ENCODE measurements around the gene AIFM2. TPM values are rescaled to one million over a fixed set of nuclear protein-coding genes. Genes with fewer than 3 reads are reported as not detected.

AIFM2 gene
- total and polyA plus RNA-seq, 2 of the 13 experiments (the other 11 are each of a cell fraction or from before 2014, with no cell fraction given) = 20.3 to 29.5 TPM

- TF ChIP-seq ZHX2 (IDR thresholded peaks at IDR 0.05; ENCODE audit: low read depth) (no peak), ZHX2 (CRISPR knock-in tag; IDR thresholded peaks at IDR 0.05; ENCODE audit: borderline replicate concordance) (no peak), MEIS2 (CRISPR knock-in tag; IDR thresholded peaks at IDR 0.05) (no peak), ZHX1 (CRISPR knock-in tag; IDR thresholded peaks at IDR 0.05; ENCODE audit: low read depth) (no peak), IRF2 (CRISPR knock-in tag; IDR thresholded peaks at IDR 0.05) (no peak), PAX8 (CRISPR knock-in tag; IDR thresholded peaks at IDR 0.05; ENCODE audit: borderline replicate concordance) (no peak), ZNF770 (CRISPR knock-in tag; IDR thresholded peaks at IDR 0.05) (no peak), ZNF10 (CRISPR knock-in tag; IDR thresholded peaks at IDR 0.05; ENCODE audit: borderline replicate concordance, low read depth) (no peak), ZNF501 (CRISPR knock-in tag; IDR thresholded peaks at IDR 0.05) (peak; percentile 38; the same call in 1 of the 2 replicates), ZNF275 (CRISPR knock-in tag; IDR thresholded peaks at IDR 0.05; ENCODE audit: borderline replicate concordance) (no peak), ZNF354B (CRISPR knock-in tag; IDR thresholded peaks at IDR 0.05) (no peak), HOXD1 (CRISPR knock-in tag; IDR thresholded peaks at IDR 0.05) (no peak), ZNF703 (CRISPR knock-in tag; IDR thresholded peaks at IDR 0.05; ENCODE audit: borderline replicate concordance) (no peak), ATF7-NPFF (CRISPR knock-in tag; IDR thresholded peaks at IDR 0.05; ENCODE audit: low read depth) (no peak), NONO (IDR thresholded peaks at IDR 0.05) (no peak), NONO (CRISPR knock-in tag; conservative IDR thresholded peaks at IDR 0.05) (no peak), PTBP1 (IDR thresholded peaks at IDR 0.05; ENCODE audit: low read depth, low read length, poor library complexity, severe bottlenecking) (no peak)
These were observed 16.5 kb downstream of the AIFM2 start (continued) for GRCh38 chr10:70115948-70116682.

Measured in HepG2 (cell line).